ENCODE measurements around the gene INO80C.

The INO80C gene

GRCh38 chr18:35513181-35513936, 15.6 kb upstream of the INO80C start:
- DNase-seq (ENCODE audit: low spot score) = no peak

- no peak for DNase-seq (ENCODE audit: low spot score)
Observed at GRCh38 chr18:35512761-35513160, 15.0 kb upstream of the INO80C start.

GRCh38 chr18:35511833-35512232, 14.1 kb upstream of the INO80C start:
- no peak for DNase-seq (ENCODE audit: low spot score)

- DNase-seq (ENCODE audit: low spot score) = no peak
Observed at GRCh38 chr18:35511428-35511827, 13.7 kb upstream of the INO80C start.

- no peak for DNase-seq (ENCODE audit: low spot score)
Observed at GRCh38 chr18:35510076-35510651, 12.4 kb upstream of the INO80C start.

- DNase-seq (ENCODE audit: low spot score) = no peak
Observed at GRCh38 chr18:35508746-35509338, 11.1 kb upstream of the INO80C start.

- no peak for DNase-seq (ENCODE audit: low spot score)
Observed at GRCh38 chr18:35508030-35508429, 10.3 kb upstream of the INO80C start.

GRCh38 chr18:35507623-35508022, 9.9 kb upstream of the INO80C start:
- DNase-seq (ENCODE audit: low spot score) = no peak

- no peak for DNase-seq (ENCODE audit: low spot score)
Observed at GRCh38 chr18:35507192-35507591, 9.4 kb upstream of the INO80C start.

GRCh38 chr18:35506024-35506712, 8.4 kb upstream of the INO80C start:
- DNase-seq (ENCODE audit: low spot score) = no peak

GRCh38 chr18:35504996-35505395, 7.2 kb upstream of the INO80C start:
- DNase-seq (ENCODE audit: low spot score) = no peak

- no peak for DNase-seq (ENCODE audit: low spot score)
Observed at GRCh38 chr18:35502052-35502451, 4.3 kb upstream of the INO80C start.

GRCh38 chr18:35501369-35501768, 3.6 kb upstream of the INO80C start:
- DNase-seq (ENCODE audit: low spot score) = no peak

GRCh38 chr18:35500113-35500512, 2.4 kb upstream of the INO80C start:
- DNase-seq (ENCODE audit: low spot score) = no peak

GRCh38 chr18:35497027-35497369, 762 bp downstream of the INO80C start:
- no peak for DNase-seq (ENCODE audit: low spot score)

GRCh38 chr18:35495536-35496314, 2.0 kb downstream of the INO80C start:
- DNase-seq (ENCODE audit: low spot score) = no peak

GRCh38 chr18:35494251-35495220, 3.2 kb downstream of the INO80C start:
- no peak for DNase-seq (ENCODE audit: low spot score)

- DNase-seq (ENCODE audit: low spot score) = no peak
Observed at GRCh38 chr18:35491700-35492077, 6.1 kb downstream of the INO80C start.

GRCh38 chr18:35490894-35491699, 6.7 kb downstream of the INO80C start:
- no peak for DNase-seq (ENCODE audit: low spot score)

GRCh38 chr18:35489913-35490490, 7.8 kb downstream of the INO80C start:
- DNase-seq (ENCODE audit: low spot score) = no peak
